Measurements from ENCODE around the gene NAGS. TPM values are rescaled to one million over a fixed set of nuclear protein-coding genes. Genes with fewer than 3 reads are reported as not detected.

The NAGS gene
- polyA plus RNA-seq, 1 donor, result 37.5 TPM

GRCh38 chr17:44006598-44007345, 2.4 kb downstream of the NAGS start:
- no CpG with 5 or more reads among the region's 40 CpGs for whole genome bisulfite sequencing (ENCODE audit: insufficient coverage, low lambda C conversion rate)
- Histone ChIP-seq H3K9me3 (ENCODE audit: control insufficient read depth, low read depth, low read length) (peaks cover 9% of the 10 kb centered on the region), H3K4me3 (ENCODE audit: low read length) (peak overlapping the region; percentile 72), H3K36me3 (ENCODE audit: control insufficient read depth, insufficient read depth, low read length) (peaks cover 36% of the 10 kb centered on the region), H3K4me1 (ENCODE audit: control insufficient read depth, insufficient read depth, low read length) (peaks cover 32% of the 10 kb centered on the region), H3K27ac (ENCODE audit: low read length) (peak overlapping the region; percentile 88), H3K27me3 (ENCODE audit: control insufficient read depth, insufficient read depth, low read length) (peaks cover 23% of the 10 kb centered on the region)
- DNase-seq, result peak; percentile 97 to 98

- H3K4me3 ChIP-seq (ENCODE audit: low read length), result peak overlapping the region; percentile 72
- peaks cover 9% of the 10 kb centered on the region for H3K9me3 ChIP-seq (ENCODE audit: control insufficient read depth, low read depth, low read length)
- DNase-seq, result no peak
- peaks cover 23% of the 10 kb centered on the region for H3K27me3 ChIP-seq (ENCODE audit: control insufficient read depth, insufficient read depth, low read length)
- peaks cover 33% of the 10 kb centered on the region for H3K4me1 ChIP-seq (ENCODE audit: control insufficient read depth, insufficient read depth, low read length)
- H3K36me3 ChIP-seq (ENCODE audit: control insufficient read depth, insufficient read depth, low read length), result peaks cover 40% of the 10 kb centered on the region
- WGBS (ENCODE audit: insufficient coverage, low lambda C conversion rate), result no CpG with 5 or more reads among the region's 37 CpGs
- peak overlapping the region; percentile 10 for H3K27ac ChIP-seq (ENCODE audit: low read length)
Observed at GRCh38 chr17:44007346-44008204, 3.2 kb downstream of the NAGS start.

DNA sequence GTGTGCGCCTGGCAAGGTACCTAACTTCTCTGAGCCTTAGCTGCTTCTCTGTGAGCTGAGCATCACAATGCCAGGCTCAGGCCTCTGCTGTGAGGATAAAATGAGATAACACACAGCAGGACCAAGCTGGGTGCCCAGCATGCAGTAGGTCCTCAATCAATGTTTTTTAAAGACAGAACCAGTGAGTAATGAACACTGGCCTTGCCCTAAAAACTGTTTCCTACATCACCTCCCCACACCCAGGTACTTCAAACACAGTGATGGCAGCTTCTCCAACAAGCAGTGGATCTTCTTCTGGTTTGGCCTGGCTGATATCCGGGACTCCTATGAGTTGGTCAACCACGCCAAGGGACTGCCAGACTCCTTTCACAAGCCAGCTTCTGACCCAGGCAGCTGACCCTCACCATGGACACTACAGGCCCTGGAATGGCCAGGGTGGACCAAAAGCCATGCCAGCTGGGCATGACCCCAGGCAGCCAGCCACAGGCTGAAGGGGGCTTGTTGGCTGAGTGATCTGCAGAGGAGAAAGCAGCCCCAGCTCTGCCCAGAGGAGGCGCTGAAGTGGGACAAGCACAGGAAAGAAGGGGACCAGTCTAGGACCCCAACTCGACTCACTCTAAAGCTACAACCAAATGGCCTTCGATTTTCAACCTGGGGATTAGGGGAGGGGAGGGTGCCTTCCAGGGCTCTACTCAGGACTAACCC, 3.9 kb downstream of the NAGS start:
- Histone ChIP-seq H3K27me3 (ENCODE audit: control insufficient read depth, insufficient read depth, low read length) (peaks cover 23% of the 10 kb centered on the region), H3K27ac (ENCODE audit: low read length) (no peak overlapping the region), H3K4me3 (ENCODE audit: low read length) (no peak overlapping the region), H3K9me3 (ENCODE audit: control insufficient read depth, low read depth, low read length) (peaks cover 9% of the 10 kb centered on the region), H3K36me3 (ENCODE audit: control insufficient read depth, insufficient read depth, low read length) (peaks cover 40% of the 10 kb centered on the region), H3K4me1 (ENCODE audit: control insufficient read depth, insufficient read depth, low read length) (peaks cover 38% of the 10 kb centered on the region)
- DNase-seq, result no peak
- no CpG with 5 or more reads among the region's 6 CpGs for WGBS (ENCODE audit: insufficient coverage, low lambda C conversion rate)

DNA sequence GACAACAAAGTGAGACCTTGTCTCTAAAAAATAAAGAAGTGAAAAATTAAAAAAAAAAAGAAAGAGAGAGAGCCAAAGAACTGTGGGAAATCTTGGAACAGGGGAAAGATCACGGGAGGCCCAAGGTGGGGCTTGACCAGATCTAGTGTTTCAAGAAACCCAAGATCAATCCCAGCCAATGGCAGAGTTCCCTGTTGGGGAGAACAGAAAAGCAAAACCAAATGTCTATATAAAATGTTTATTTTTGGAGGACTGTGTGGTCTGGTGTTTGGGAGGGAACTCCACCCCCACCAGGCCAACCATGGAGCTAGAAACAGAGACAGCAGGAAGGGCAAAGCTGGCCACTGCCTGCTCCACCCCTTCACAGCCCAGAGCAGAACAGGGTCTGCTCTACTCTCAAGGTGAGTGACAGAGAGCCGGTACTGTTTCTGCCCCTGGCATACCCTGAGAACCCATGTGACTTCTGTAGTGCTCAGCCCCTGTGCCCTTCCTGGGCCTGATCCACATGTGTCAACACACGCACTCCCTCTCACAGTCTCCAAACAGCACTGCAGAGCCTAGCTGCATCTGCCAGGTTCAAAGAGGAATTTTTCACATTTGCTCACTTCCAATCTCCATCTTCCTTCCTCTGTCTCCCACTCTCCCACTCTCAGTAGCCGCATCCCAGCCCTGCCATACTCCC, 6.7 kb downstream of the NAGS start:
- 19% methylated on average over 2 of the region's 4 CpGs for WGBS (ENCODE audit: insufficient coverage, low lambda C conversion rate)
- no peak for DNase-seq
- peaks cover 37% of the 10 kb centered on the region for H3K4me1 ChIP-seq (ENCODE audit: control insufficient read depth, insufficient read depth, low read length)
- no peak overlapping the region for H3K4me3 ChIP-seq (ENCODE audit: low read length)
- H3K27ac ChIP-seq (ENCODE audit: low read length), result peak overlapping the region; percentile 23
- peaks cover 1% of the 10 kb centered on the region for H3K9me3 ChIP-seq (ENCODE audit: control insufficient read depth, low read depth, low read length)
- peaks cover 40% of the 10 kb centered on the region for H3K36me3 ChIP-seq (ENCODE audit: control insufficient read depth, insufficient read depth, low read length)
- H3K27me3 ChIP-seq (ENCODE audit: control insufficient read depth, insufficient read depth, low read length), result peaks cover 4% of the 10 kb centered on the region

DNA sequence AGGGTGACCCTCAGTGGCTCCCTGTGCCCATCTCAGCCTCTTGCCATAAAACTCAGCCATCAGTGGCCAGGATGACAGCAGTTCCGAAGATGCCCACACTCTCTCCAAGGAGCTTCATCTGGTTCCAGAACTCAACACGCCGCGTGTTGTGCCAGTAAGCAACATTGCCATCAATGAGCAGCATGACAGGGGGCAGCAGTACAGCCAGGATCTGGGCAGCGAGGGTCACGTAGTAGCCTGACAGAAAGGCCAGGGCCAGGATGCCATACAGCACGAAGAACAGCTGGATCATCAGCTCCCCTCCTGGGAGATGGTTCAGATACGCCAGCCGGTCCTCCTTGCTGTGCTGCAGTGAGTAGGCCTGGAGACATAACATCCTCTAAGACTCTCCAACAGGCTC, 7.5 kb downstream of the NAGS start:
- no CpG with 5 or more reads among the region's 9 CpGs for WGBS (ENCODE audit: insufficient coverage, low lambda C conversion rate)
- no peaks in the 10 kb centered on the region for H3K9me3 ChIP-seq (ENCODE audit: control insufficient read depth, low read depth, low read length)
- peak overlapping the region; percentile 50 for H3K27ac ChIP-seq (ENCODE audit: low read length)
- peaks cover 37% of the 10 kb centered on the region for H3K4me1 ChIP-seq (ENCODE audit: control insufficient read depth, insufficient read depth, low read length)
- H3K27me3 ChIP-seq (ENCODE audit: control insufficient read depth, insufficient read depth, low read length), result no peaks in the 10 kb centered on the region
- H3K4me3 ChIP-seq (ENCODE audit: low read length), result no peak overlapping the region
- no peak for DNase-seq
- H3K36me3 ChIP-seq (ENCODE audit: control insufficient read depth, insufficient read depth, low read length), result peaks cover 40% of the 10 kb centered on the region

- peaks cover 37% of the 10 kb centered on the region for H3K36me3 ChIP-seq (ENCODE audit: control insufficient read depth, insufficient read depth, low read length)
- H3K4me1 ChIP-seq (ENCODE audit: control insufficient read depth, insufficient read depth, low read length), result peaks cover 34% of the 10 kb centered on the region
- no peaks in the 10 kb centered on the region for H3K9me3 ChIP-seq (ENCODE audit: control insufficient read depth, low read depth, low read length)
- peak in 1 of 2 donors; percentile 72 for DNase-seq
- peak overlapping the region; percentile 50 for H3K27ac ChIP-seq (ENCODE audit: low read length)
- H3K4me3 ChIP-seq (ENCODE audit: low read length), result no peak overlapping the region
- no CpG with 5 or more reads among the region's 3 CpGs for WGBS (ENCODE audit: insufficient coverage, low lambda C conversion rate)
- H3K27me3 ChIP-seq (ENCODE audit: control insufficient read depth, insufficient read depth, low read length), result no peaks in the 10 kb centered on the region
Observed at GRCh38 chr17:44012391-44012790, 8.0 kb downstream of the NAGS start.

DNA sequence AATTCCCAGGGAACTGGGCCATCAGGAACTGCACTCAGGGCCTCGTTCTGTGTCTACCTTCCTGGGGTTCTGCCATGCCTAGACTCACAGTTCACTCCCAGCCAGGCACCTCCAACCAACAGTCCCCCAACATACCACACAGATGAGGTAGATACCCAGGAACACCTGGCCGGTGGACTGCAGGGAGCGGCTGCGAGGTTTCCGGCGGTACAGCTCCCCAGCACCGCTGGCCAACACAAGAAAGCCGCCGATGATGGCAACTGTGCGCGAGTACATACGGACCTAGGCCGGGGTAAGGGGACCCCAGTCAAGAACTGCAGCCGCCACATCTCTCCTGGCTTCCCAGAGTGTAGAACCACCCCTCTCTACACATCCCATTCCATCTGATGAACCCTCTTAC, 8.5 kb downstream of the NAGS start:
- no CpG with 5 or more reads among the region's 14 CpGs for WGBS (ENCODE audit: insufficient coverage, low lambda C conversion rate)
- no peak overlapping the region for H3K4me3 ChIP-seq (ENCODE audit: low read length)
- peaks cover 29% of the 10 kb centered on the region for H3K4me1 ChIP-seq (ENCODE audit: control insufficient read depth, insufficient read depth, low read length)
- H3K36me3 ChIP-seq (ENCODE audit: control insufficient read depth, insufficient read depth, low read length), result peaks cover 32% of the 10 kb centered on the region
- H3K9me3 ChIP-seq (ENCODE audit: control insufficient read depth, low read depth, low read length), result no peaks in the 10 kb centered on the region
- no peaks in the 10 kb centered on the region for H3K27me3 ChIP-seq (ENCODE audit: control insufficient read depth, insufficient read depth, low read length)
- no peak for DNase-seq
- H3K27ac ChIP-seq (ENCODE audit: low read length), result peak overlapping the region; percentile 50

GRCh38 chr17:44014133-44014436, 9.7 kb downstream of the NAGS start:
- Histone ChIP-seq H3K4me1 (ENCODE audit: control insufficient read depth, insufficient read depth, low read length) (peaks cover 27% of the 10 kb centered on the region), H3K36me3 (ENCODE audit: control insufficient read depth, insufficient read depth, low read length) (peaks cover 22% of the 10 kb centered on the region), H3K9me3 (ENCODE audit: control insufficient read depth, low read depth, low read length) (no peaks in the 10 kb centered on the region), H3K27me3 (ENCODE audit: control insufficient read depth, insufficient read depth, low read length) (no peaks in the 10 kb centered on the region), H3K27ac (ENCODE audit: low read length) (no peak overlapping the region), H3K4me3 (ENCODE audit: low read length) (peak overlapping the region; percentile 87)
- WGBS (ENCODE audit: insufficient coverage, low lambda C conversion rate), result no CpG with 5 or more reads among the region's 12 CpGs
- DNase-seq, result no peak

DNA sequence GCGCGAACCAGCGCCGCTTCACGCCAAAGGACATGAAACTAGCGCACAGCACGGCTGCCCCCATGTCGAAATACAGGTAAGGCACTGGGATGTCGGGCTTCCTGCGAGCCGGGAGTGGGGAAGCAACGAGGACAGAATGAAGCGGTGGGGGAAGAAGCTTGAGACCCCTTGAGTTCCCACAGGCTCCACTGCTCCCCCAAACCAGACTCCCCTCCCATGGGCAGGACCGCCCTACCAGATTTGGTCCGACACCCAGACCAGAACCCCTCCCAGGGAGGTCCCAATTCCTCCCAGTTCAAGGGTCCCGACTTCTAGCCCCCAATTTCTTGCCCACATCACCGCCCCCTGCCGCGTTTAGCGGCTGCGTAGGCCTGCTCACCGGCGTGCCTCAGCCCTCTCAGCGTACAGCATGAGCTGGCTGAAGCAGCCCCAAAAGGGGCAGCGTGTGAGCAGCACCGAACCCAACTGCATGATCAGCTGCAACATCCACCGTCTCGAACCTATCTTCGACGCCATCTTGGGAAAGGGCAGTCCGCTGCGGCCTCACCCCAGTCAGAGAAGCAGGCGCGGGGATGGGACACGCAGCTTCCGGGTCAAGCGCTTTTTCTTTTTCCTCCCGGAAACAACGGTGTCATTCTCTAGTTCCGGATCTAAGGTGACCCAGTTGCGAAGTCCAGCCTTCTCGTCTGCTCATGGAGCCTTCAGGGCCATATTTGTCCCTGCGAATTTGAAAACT, 10.2 kb downstream of the NAGS start, which contains the start of gene TMEM101:
Gene TMEM101, minus strand, starts transcription at position 527 of the 736 bp plus-strand sequence. Its CDS starts 11 bp downstream, at position 516.
- H3K27me3 ChIP-seq (ENCODE audit: control insufficient read depth, insufficient read depth, low read length), result no peaks in the 10 kb centered on the region

More for the DNA sequence above, 10.2 kb downstream of the NAGS start, which contains the start of gene TMEM101:
- peak; percentile 89 to 92 for DNase-seq
- Histone ChIP-seq H3K27ac (ENCODE audit: low read length) (peak within 1 kb of the TSS; percentile 55), H3K4me1 (ENCODE audit: control insufficient read depth, insufficient read depth, low read length) (peaks cover 27% of the 10 kb centered on the region), H3K36me3 (ENCODE audit: control insufficient read depth, insufficient read depth, low read length) (peaks cover 17% of the 10 kb centered on the region), H3K9me3 (ENCODE audit: control insufficient read depth, low read depth, low read length) (no peaks in the 10 kb centered on the region), H3K4me3 (ENCODE audit: low read length) (peak within 1 kb of the TSS; percentile 87)
- WGBS (ENCODE audit: insufficient coverage, low lambda C conversion rate), result no CpG with 5 or more reads among the region's 43 CpGs

All from large intestine (tissue), 3 donors.